ENCODE measurements around the gene KIF2C.

- TF ChIP-seq POLR2AphosphoS5 (IDR thresholded peaks at IDR 0.05; ENCODE audit: low read depth, low read length) (0 out of 2 replicates have a peak, but pooled peaks have one; percentile 15), POLR2A (IDR thresholded peaks at IDR 0.05; ENCODE audit: low read depth, low read length) (0 out of 2 replicates have a peak, but pooled peaks have one; percentile 36), TAF1 (IDR thresholded peaks at IDR 0.05; ENCODE audit: low read depth, low read length) (no peak), PAX5 (IDR thresholded peaks at IDR 0.05; ENCODE audit: insufficient read depth, low read length, severe bottlenecking) (no peak), SPI1 (IDR thresholded peaks at IDR 0.05; ENCODE audit: low read depth, low read length) (no peak), POU2F2 (IDR thresholded peaks at IDR 0.05; ENCODE audit: low read depth, low read length) (no peak)
Measured at GRCh38 chr1:44777969-44778635, 38.5 kb downstream of the KIF2C start.
